ENCODE measurements around the gene RIBC2.
"Not testable (repeated sequence)": the region's sequence is repeated elsewhere in the genome, so short reads cannot be mapped to it uniquely, and the experiment has no call there.

RIBC2 gene

GRCh38 chr22:45450101-45450785, 36.8 kb downstream of the RIBC2 start:
- DNase-seq = no peak

- no peak for DNase-seq
These were observed 37.6 kb downstream of the RIBC2 start for GRCh38 chr22:45450921-45451651.

- no peak for DNase-seq
These were observed 38.5 kb downstream of the RIBC2 start for GRCh38 chr22:45451972-45452371.

- no peak for DNase-seq
These were observed 39.3 kb downstream of the RIBC2 start for GRCh38 chr22:45452565-45453379.

GRCh38 chr22:45453764-45454163, 40.3 kb downstream of the RIBC2 start:
- no peak for DNase-seq

- no peak for DNase-seq
These were observed 40.8 kb downstream of the RIBC2 start for GRCh38 chr22:45454275-45454674.

- no peak for DNase-seq
These were observed 41.7 kb downstream of the RIBC2 start for GRCh38 chr22:45455212-45455611.

GRCh38 chr22:45455621-45456020, 42.1 kb downstream of the RIBC2 start:
- no peak for DNase-seq

- DNase-seq = no peak
These were observed 43.3 kb downstream of the RIBC2 start for GRCh38 chr22:45456811-45457210.

- no peak for DNase-seq
These were observed 45.0 kb downstream of the RIBC2 start for GRCh38 chr22:45458532-45458931.

- DNase-seq = no peak
These were observed 45.7 kb downstream of the RIBC2 start for GRCh38 chr22:45459235-45459634.

- DNase-seq = no peak
These were observed 47.0 kb downstream of the RIBC2 start for GRCh38 chr22:45460288-45461109.

GRCh38 chr22:45462034-45462655, 48.7 kb downstream of the RIBC2 start:
- no peak for DNase-seq

- DNase-seq = not testable (repeated sequence)
These were observed 50.2 kb downstream of the RIBC2 start for GRCh38 chr22:45463691-45464090.

- DNase-seq = no peak
These were observed 52.1 kb downstream of the RIBC2 start for GRCh38 chr22:45465633-45466032.

- DNase-seq = no peak
These were observed 55.4 kb downstream of the RIBC2 start for GRCh38 chr22:45468872-45469271.

GRCh38 chr22:45469281-45470073, 56.0 kb downstream of the RIBC2 start:
- no peak for DNase-seq

GRCh38 chr22:45470871-45471270, 57.4 kb downstream of the RIBC2 start:
- no peak for DNase-seq

- DNase-seq = no peak
These were observed 58.9 kb downstream of the RIBC2 start for GRCh38 chr22:45472426-45472825.

- no peak for DNase-seq
These were observed 60.2 kb downstream of the RIBC2 start for GRCh38 chr22:45473626-45474237.
